GM12892 (cell line): Measurements from ENCODE around the gene NELFE.

Source experiments
- POLR2A ChIP-seq: IDR thresholded peaks from 2 replicates; pipeline ENCODE4 v1.6.1; 2011; ENCODE audit warnings: low read depth, low read length, control low read depth
- POLR2AphosphoS5 ChIP-seq: IDR thresholded peaks from 2 replicates; pipeline ENCODE4 v1.6.1; 2011; ENCODE audit warnings: low read depth, low read length, control low read depth

- TF ChIP-seq POLR2AphosphoS5, result no peak
- TF ChIP-seq POLR2A, result no peak
Observed at GRCh38 chr6:31954511-31954910, 4.3 kb downstream of the NELFE start.
